Upper lobe of left lung (tissue), 4 donors: ENCODE measurements around the gene SPATA24.

Experiments used
- POLR2A ChIP-seq, 4 donors: fragments of 450-650 bp; IDR thresholded peaks; one replicate each; pipeline ENCODE4 v1.5.1; 2016 to 2017; ENCODE audit warnings: antibody characterized with exemption in 4 of 4, mild to moderate bottlenecking in 2 of 4
- POLR2AphosphoS5 ChIP-seq, 2 donors: sonication (generic); formaldehyde crosslinking; IDR thresholded peaks; one replicate each; pipeline ENCODE4 v1.5.1; 2017; ENCODE audit warnings: antibody characterized with exemption in 2 of 2
- TF ChIP-seq, protein P1 (sequence below), 6 experiments: fragments of 450-650 bp in 4 of 6; fragments of 200-600 bp in 2 of 6; sonication (generic) in 2 of 6; IDR thresholded peaks; one replicate each; pipeline ENCODE4 v1.5.1; 2016 to 2019; ENCODE audit warnings: antibody characterized with exemption in 6 of 6

DNA sequence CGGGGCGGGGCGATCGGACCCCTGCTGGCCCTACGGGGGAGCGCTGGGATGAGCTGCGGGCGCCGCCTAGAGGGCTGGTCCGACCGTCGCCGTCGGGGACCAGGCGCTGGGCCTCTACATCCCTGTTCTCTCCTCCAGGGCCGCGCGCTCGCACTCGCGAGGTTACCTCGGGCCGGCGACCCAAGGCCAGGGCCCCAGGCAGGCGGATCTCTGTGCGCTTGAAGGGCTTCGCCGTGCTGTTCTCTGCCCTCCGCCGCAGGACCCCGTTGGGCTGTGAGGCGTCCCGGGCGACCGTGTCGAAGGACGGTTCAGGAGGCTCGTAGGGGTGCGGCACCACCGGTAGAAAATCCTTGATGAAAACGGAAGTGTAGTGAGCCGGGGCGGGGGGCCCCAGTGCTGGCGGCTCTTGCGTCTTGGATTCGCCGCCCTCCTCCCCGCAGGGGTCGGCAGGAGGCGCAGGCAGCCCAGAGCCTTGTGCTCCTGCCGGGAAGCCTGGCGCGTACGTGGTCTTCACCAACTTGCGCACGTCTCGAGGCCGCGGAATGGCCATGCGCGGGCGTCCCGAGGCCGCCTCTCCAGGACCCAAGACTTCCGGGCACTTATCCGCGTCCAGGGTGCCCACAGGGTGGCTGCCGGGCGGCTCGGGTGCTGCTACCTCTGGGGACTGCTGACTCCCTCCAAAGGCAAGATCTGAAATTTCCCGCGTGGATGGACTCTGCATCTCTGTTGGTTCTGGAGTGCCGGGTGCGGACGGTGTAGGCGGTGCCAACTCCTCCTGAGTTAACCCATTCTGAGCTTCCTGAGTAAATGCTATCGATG is 11.0 kb downstream of the SPATA24 start:
- no peak for TF ChIP-seq POLR2AphosphoS5 (IDR thresholded peaks at IDR 0.05)
- TF ChIP-seq POLR2A (IDR thresholded peaks at IDR 0.05) = no peak
- TF ChIP-seq, protein P1, sequence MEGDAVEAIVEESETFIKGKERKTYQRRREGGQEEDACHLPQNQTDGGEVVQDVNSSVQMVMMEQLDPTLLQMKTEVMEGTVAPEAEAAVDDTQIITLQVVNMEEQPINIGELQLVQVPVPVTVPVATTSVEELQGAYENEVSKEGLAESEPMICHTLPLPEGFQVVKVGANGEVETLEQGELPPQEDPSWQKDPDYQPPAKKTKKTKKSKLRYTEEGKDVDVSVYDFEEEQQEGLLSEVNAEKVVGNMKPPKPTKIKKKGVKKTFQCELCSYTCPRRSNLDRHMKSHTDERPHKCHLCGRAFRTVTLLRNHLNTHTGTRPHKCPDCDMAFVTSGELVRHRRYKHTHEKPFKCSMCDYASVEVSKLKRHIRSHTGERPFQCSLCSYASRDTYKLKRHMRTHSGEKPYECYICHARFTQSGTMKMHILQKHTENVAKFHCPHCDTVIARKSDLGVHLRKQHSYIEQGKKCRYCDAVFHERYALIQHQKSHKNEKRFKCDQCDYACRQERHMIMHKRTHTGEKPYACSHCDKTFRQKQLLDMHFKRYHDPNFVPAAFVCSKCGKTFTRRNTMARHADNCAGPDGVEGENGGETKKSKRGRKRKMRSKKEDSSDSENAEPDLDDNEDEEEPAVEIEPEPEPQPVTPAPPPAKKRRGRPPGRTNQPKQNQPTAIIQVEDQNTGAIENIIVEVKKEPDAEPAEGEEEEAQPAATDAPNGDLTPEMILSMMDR (IDR thresholded peaks at IDR 0.05) = peak; percentile 44 to 87 (median 86)
